Kidney epithelial cell (primary cell): ENCODE data around the gene CASK. TPM values are rescaled to one million over a fixed set of nuclear protein-coding genes. Genes with fewer than 3 reads are reported as not detected.
A peak's percentile ranks its signal among the peaks of the same experiment; 100 is the strongest.

Experiments
- DNase-seq: peaks from one replicate; pipeline ENCODE4 v3.0.0-alpha.2; 2010; ENCODE audit warnings: low read depth
- H3K27me3 ChIP-seq: 2 replicates; pipeline ENCODE4 v1.6.0; 2011; ENCODE audit warnings: low read length; ENCODE audit not compliant: control insufficient read depth, insufficient read depth
- H3K36me3 ChIP-seq: 2 replicates; pipeline ENCODE4 v1.5.1; 2011; ENCODE audit warnings: low read length; ENCODE audit not compliant: control insufficient read depth, insufficient read depth
- H3K4me3 ChIP-seq: 2 replicates; pipeline ENCODE4 v1.5.1; 2011; ENCODE audit warnings: low read depth, mild to moderate bottlenecking, control low read depth, low read length
- CTCF ChIP-seq: IDR thresholded peaks from 2 replicates; pipeline ENCODE4 v1.5.1; 2011; ENCODE audit warnings: mild to moderate bottlenecking, moderate library complexity, low read length, control low read depth, inconsistent platforms; ENCODE audit not compliant: insufficient read depth, poor library complexity, severe bottlenecking
- total RNA-seq: library from RNA; depleted of rRNA; stranded (reverse); fragments of >200 nt; gene quantifications from 2 replicates; pipeline ENCODE4 v1.2.3, GENCODE V29; 2015

The CASK gene
- total RNA-seq, 1 donor from 2014 or later: 69.1 TPM

DNA sequence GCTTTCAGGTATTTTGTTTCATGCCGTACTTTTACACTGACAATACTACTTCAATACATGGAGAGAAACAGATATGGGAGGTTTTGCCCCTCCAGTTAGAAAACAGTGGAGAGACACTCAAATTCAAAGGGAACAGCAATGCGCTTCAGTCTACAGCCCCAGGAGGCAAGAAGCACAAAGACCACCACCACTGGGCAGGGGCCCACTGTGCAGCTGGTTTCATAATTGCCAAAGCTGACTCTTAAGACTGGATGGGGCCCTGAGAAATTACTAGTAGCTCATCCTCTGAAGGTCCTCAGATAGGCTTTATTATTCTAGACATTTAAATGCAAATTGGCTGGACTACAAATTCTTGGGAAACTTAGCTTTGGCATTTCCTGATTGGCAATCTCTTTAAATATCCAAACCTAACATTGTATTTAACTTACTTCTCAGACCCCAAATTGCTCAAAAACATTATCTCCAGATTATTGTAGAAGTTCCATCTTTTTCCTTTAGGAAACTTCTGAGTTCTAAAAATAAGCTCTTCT lies 320.5 kb downstream of the CASK start:
- no peak for DNase-seq
- H3K36me3 ChIP-seq: no peaks in the 10 kb centered on the region
- H3K4me3 ChIP-seq: no peak overlapping the region
- H3K27me3 ChIP-seq: no peaks in the 10 kb centered on the region
- TF ChIP-seq CTCF: no peak

- no peak for TF ChIP-seq CTCF
- H3K27me3 ChIP-seq: no peaks in the 10 kb centered on the region
- peak; percentile 31 for DNase-seq
These were observed 323.1 kb downstream of the CASK start for GRCh38 chrX:41600291-41600690.

GRCh38 chrX:41599507-41599906 lies 323.8 kb downstream of the CASK start:
- Histone ChIP-seq H3K27me3 (no peaks in the 10 kb centered on the region), H3K4me3 (no peak overlapping the region), H3K36me3 (no peaks in the 10 kb centered on the region)
- no peak for DNase-seq
- no peak for TF ChIP-seq CTCF

More at GRCh38 chrX:41600291-41600690, 323.1 kb downstream of the CASK start:
- no peak overlapping the region for H3K4me3 ChIP-seq
- no peaks in the 10 kb centered on the region for H3K36me3 ChIP-seq

- Histone ChIP-seq H3K4me3 (no peak overlapping the region), H3K36me3 (no peaks in the 10 kb centered on the region), H3K27me3 (no peaks in the 10 kb centered on the region)
- no peak for TF ChIP-seq CTCF
- peak; percentile 32 for DNase-seq
These were observed 326.8 kb downstream of the CASK start for GRCh38 chrX:41596596-41596995.

DNA sequence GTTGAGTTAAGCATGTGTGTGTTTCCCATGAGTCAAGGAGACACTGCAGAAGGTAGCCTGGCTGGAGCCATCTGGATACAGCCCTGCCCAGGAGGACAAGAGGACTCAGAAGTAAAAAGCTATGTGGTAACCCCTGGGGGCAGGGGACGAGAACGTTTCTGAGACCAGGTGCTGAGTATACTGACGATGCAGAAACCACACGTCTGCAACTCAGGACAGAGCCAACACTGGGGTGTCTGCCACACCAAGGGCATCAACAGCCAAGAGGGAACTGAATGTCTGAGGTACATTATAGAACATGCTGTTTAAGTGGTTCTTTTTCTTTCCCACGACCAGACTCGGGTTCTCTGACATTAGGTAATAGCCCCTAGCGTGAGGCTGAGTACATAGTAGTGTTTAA lies 328.7 kb downstream of the CASK start:
- no peaks in the 10 kb centered on the region for H3K27me3 ChIP-seq
- no peaks in the 10 kb centered on the region for H3K36me3 ChIP-seq
- no peak overlapping the region for H3K4me3 ChIP-seq
- no peak for TF ChIP-seq CTCF
- DNase-seq: no peak

GRCh38 chrX:41591906-41592305 lies 331.4 kb downstream of the CASK start:
- Histone ChIP-seq H3K4me3 (no peak overlapping the region), H3K36me3 (no peaks in the 10 kb centered on the region), H3K27me3 (no peaks in the 10 kb centered on the region)
- no peak for DNase-seq
- no peak for TF ChIP-seq CTCF
